Stomach (tissue), 9 donors: ENCODE data around the gene POC1A. TPM values are rescaled to one million over a fixed set of nuclear protein-coding genes. Genes with fewer than 3 reads are reported as not detected.
"Not testable (repeated sequence)": the region's sequence is repeated elsewhere in the genome, so short reads cannot be mapped to it uniquely, and the experiment has no call there.

Experiments used
- DNase-seq, 2 donors: peaks; one replicate each; pipeline versions ENCODE4 v3.0.0 to v3.0.0-alpha.2; 2013 to 2019
- H3K27ac ChIP-seq, 5 donors: fragments of 200-600 bp in 4 of 5; sonication (generic) in 4 of 5; one replicate each; pipeline ENCODE4 v1.5.1; 2013 to 2019; ENCODE audit warnings: mild to moderate bottlenecking in 1 of 5, moderate library complexity in 1 of 5
- H3K27me3 ChIP-seq, 3 donors: fragments of 200-600 bp; sonication (generic); one replicate each; pipeline ENCODE4 v1.5.1; 2017 to 2019; ENCODE audit warnings: mixed run types in 1 of 3
- H3K36me3 ChIP-seq, 4 donors: fragments of 200-600 bp; sonication (generic); 1 replicate in 3 of 4; 2 replicates in 1 of 4; pipeline ENCODE4 v1.5.1; 2016 to 2019
- H3K4me1 ChIP-seq, 4 donors: fragments of 200-600 bp; sonication (generic); one replicate each; pipeline ENCODE4 v1.5.1; 2016 to 2019
- H3K4me3 ChIP-seq, 4 donors: fragments of 200-600 bp; sonication (generic) in 3 of 4; one replicate each; pipeline ENCODE4 v1.5.1; 2016 to 2019; ENCODE audit warnings: mild to moderate bottlenecking in 1 of 4
- H3K9me3 ChIP-seq, 4 donors: fragments of 200-600 bp; sonication (generic); one replicate each; pipeline ENCODE4 v1.5.1; 2016 to 2019
- EP300 ChIP-seq: sonication (generic); formaldehyde crosslinking; IDR thresholded peaks from one replicate; pipeline ENCODE4 v1.6.1; 2017; ENCODE audit warnings: antibody characterized with exemption
- POLR2A ChIP-seq, 4 donors: fragments of 450-650 bp; IDR thresholded peaks; one replicate each; pipeline ENCODE4 v1.6.1; 2016; ENCODE audit warnings: antibody characterized with exemption in 4 of 4, control low read depth in 2 of 4, mild to moderate bottlenecking in 1 of 4, moderate library complexity in 1 of 4
- POLR2AphosphoS5 ChIP-seq, 3 donors: sonication (generic); formaldehyde crosslinking; IDR thresholded peaks; one replicate each; pipeline ENCODE4 v1.6.1; 2016; ENCODE audit warnings: antibody characterized with exemption in 3 of 3
- WGBS, 5 donors: extraction: QIAGEN DNeasy Blood & Tissue Kit in 3 of 5; methylation state at CpG; one replicate each; pipeline versions ENCODE4 v1.1.5 to v1.1.7; 2013 to 2018; 5-methylcytosine and 5-hydroxymethylcytosine counted together
- intact Hi-C: fragments of 100-400 bp; cut with DNase I; formaldehyde crosslinking; loops from one replicate; pipeline ENCODE4 v1.15.1; 2023; ENCODE audit warnings: low total_unique reads
- polyA plus RNA-seq, 3 donors: library from polyadenylated mRNA; stranded (reverse); fragments of 200-250 nt; gene quantifications; one replicate each; pipeline ENCODE4 v1.2.3, GENCODE V29; 2013
- total RNA-seq, 5 donors: library from RNA; depleted of rRNA; stranded (reverse); fragments of >200 nt; gene quantifications; one replicate each; pipeline versions ENCODE4 v1.1.0 to v1.2.3, GENCODE V29; 2014 to 2016
- TF ChIP-seq, protein P1 (sequence below), 7 experiments: fragments of 450-650 bp in 4 of 7; fragments of 200-600 bp in 3 of 7; sonication (generic) in 3 of 7; IDR thresholded peaks; one replicate each; pipeline ENCODE4 v1.5.1; 2016 to 2019; ENCODE audit warnings: antibody characterized with exemption in 7 of 7, control low read depth in 2 of 7, mild to moderate bottlenecking in 1 of 7
- donor health status: healthy with polysubstance abuse.
- donor health status: Bipolar disorder and iron deficiency.
- donor health status: healthy.

POC1A gene
- total and polyA plus RNA-seq, 8 donors = 1.8 to 23.2 (median 3.5) TPM; not detected in 1

DNA sequence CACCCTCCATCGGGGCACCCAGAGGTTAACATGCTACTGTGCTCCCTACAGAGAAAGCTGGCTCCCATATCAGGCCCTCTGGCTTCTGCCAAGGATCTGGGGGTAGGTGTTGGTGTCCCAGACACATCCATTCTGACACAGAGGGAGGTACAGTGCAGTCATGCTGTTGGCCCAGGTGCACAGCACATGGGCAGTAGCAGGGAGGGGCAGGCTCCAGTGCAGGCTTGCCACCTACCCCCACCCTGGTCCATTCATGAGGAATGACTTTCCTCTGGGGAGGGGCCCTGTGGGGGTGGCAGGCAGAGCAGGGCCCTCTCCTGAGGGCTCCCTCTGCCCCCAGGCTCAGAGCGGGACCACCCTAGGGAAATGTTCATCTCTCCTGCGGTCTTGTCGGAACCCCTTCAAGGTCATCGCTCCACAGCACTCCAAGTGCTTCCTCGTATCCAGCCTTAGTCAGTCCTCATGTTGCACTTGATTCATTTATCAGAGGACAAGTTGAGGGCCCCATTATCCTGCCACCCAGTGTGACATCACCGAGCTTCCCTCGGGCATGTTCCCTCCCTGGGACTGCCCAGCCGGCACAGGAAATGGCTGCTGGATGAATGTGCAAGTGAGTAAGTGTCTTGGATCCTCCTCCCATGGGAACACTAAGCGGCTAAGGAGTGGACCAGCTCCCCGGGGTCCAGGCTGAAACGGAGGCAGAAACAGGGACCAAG, 107.9 kb downstream of the POC1A start:
- Histone ChIP-seq H3K9me3 (no peaks in the 10 kb centered on the region), H3K4me1 (peaks cover 37 to 55% (median 44%) of the 10 kb centered on the region in 4 donors), H3K27ac (peak overlapping the region; percentile 51 to 79 (median 77)), H3K36me3 (peaks cover 20 to 33% (median 30%) of the 10 kb centered on the region in 4 donors), H3K27me3 (no peaks in the 10 kb centered on the region), H3K4me3 (no peak overlapping the region)
- WGBS, 5 donors = 67 to 72% (median 72%) methylated on average over 12 of the region's 12 CpGs
- intact Hi-C loops = no loop called here
- no peak for DNase-seq
- TF ChIP-seq EP300 = no peak
- TF ChIP-seq POLR2A (IDR thresholded peaks at IDR 0.05) = no peak
- peak in 1 of 3 donors; percentile 44 for TF ChIP-seq POLR2AphosphoS5 (IDR thresholded peaks at IDR 0.05)
- TF ChIP-seq, protein P1, sequence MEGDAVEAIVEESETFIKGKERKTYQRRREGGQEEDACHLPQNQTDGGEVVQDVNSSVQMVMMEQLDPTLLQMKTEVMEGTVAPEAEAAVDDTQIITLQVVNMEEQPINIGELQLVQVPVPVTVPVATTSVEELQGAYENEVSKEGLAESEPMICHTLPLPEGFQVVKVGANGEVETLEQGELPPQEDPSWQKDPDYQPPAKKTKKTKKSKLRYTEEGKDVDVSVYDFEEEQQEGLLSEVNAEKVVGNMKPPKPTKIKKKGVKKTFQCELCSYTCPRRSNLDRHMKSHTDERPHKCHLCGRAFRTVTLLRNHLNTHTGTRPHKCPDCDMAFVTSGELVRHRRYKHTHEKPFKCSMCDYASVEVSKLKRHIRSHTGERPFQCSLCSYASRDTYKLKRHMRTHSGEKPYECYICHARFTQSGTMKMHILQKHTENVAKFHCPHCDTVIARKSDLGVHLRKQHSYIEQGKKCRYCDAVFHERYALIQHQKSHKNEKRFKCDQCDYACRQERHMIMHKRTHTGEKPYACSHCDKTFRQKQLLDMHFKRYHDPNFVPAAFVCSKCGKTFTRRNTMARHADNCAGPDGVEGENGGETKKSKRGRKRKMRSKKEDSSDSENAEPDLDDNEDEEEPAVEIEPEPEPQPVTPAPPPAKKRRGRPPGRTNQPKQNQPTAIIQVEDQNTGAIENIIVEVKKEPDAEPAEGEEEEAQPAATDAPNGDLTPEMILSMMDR (IDR thresholded peaks at IDR 0.05) = no peak

DNA sequence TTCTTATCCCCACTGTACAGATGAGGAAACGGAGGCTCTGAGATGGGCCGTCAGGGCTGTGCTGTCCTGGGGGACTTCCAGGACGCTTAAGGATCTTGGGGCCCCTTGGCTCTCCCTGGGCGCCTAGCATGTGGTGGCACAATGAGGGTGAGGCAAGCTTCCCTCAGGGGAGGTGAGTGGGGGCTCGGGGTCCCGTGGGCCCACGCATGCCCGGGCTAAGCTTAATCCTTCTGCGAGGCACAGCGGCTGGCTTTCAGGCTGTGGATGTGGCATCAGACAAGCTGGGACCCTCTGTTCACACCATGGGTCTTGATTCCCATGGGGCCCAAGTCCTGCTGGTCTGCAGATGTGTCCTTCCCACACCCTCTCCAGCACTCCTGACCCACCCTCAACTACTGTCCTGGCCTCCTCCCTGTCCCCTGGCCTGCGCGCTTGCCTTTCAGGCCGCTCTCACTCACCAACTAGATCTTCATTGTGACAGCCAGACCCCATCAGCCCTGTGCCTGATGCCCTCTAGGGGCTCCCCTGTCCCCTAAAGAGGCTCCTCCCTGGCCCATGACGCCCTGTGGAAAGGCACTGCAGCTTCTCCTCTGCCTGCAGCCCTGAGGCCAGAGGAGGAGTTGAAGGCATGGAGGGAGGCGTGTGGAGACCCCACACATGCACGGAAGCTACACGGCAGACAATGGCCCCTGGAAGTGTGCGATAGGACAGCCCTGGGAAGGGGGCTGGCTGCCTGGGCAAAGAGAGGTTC, 109.2 kb downstream of the POC1A start:
- TF ChIP-seq EP300 (no peak), POLR2A (IDR thresholded peaks at IDR 0.05) (no peak)
- intact Hi-C loops = no loop called here
- Histone ChIP-seq H3K9me3 (no peaks in the 10 kb centered on the region), H3K27ac (peak overlapping the region in 1 of 5 donors; percentile 22), H3K36me3 (peaks cover 10 to 20% (median 17%) of the 10 kb centered on the region in 4 donors), H3K4me3 (no peak overlapping the region), H3K27me3 (no peaks in the 10 kb centered on the region), H3K4me1 (peaks cover 36 to 58% (median 44%) of the 10 kb centered on the region in 4 donors)
- WGBS, 5 donors = 91 to 97% (median 96%) methylated on average over 14 to 18 of the region's 18 CpGs
- DNase-seq = no peak

DNA sequence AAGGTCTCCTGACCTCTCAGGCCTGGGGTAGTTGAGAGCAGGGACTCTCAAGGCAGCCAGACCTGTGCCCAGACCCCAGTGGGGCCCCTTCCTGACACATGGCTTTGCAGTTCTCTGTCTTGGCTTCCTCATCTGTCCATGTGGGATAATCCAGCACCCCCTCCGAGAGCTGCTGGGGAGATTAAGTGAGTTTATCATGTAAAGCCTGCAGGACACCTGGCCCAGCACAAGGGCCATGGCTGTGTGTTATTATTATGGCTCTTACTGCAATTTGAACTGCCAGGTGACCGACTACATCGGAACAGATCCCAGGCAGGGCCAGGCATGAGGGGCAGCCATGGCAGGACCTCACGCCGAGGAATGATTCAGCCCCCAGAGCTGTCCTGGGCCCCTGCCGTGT, 110.5 kb downstream of the POC1A start:
- H3K27me3 ChIP-seq = no peaks in the 10 kb centered on the region
- intact Hi-C loops = no loop called here
- H3K9me3 ChIP-seq = no peaks in the 10 kb centered on the region
- H3K27ac ChIP-seq = peak overlapping the region in 2 of 5 donors; percentile 2 to 59
- 38 to 65% (median 53%) methylated on average over 6 of the region's 6 CpGs for WGBS, 5 donors
- H3K36me3 ChIP-seq = peaks cover 0 to 8% (median 4%) of the 10 kb centered on the region in 4 donors
- no peak overlapping the region for H3K4me3 ChIP-seq
- peaks cover 34 to 55% (median 43%) of the 10 kb centered on the region in 4 donors for H3K4me1 ChIP-seq
- TF ChIP-seq POLR2A (IDR thresholded peaks at IDR 0.05) (no peak), EP300 (no peak), POLR2AphosphoS5 (IDR thresholded peaks at IDR 0.05) (no peak)
- TF ChIP-seq, protein P1 (IDR thresholded peaks at IDR 0.05) = no peak
- no peak for DNase-seq

DNA sequence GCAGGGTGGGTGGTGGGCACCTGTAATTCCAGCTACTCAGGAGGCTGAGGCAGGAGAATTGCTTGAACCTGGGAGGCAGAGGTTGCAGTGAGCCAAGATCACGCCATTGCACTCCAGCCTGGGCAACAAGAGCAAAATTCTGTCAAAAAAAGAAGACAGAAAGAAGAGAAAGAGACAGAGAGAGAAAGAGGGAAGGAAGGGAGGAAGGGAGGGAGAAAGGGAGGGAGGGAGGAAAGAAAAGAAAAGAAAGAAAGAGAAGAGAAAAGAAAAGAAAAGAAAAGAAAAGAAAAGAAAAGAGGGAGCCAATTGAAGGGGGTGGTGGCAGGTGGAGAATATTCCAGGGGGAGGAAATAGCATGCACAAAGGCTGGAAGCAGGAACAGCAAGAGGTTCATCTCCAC, 111.2 kb downstream of the POC1A start:
- H3K9me3 ChIP-seq, H3K27ac ChIP-seq, intact Hi-C loops, H3K27me3 ChIP-seq, H3K4me3 ChIP-seq, DNase-seq, H3K36me3 ChIP-seq: not testable (repeated sequence)
- peaks cover 33 to 49% (median 38%) of the 10 kb centered on the region in 4 donors for H3K4me1 ChIP-seq
- WGBS, 5 donors = 82 to 97% (median 95%) methylated on average over 1 of the region's 1 CpG

DNA sequence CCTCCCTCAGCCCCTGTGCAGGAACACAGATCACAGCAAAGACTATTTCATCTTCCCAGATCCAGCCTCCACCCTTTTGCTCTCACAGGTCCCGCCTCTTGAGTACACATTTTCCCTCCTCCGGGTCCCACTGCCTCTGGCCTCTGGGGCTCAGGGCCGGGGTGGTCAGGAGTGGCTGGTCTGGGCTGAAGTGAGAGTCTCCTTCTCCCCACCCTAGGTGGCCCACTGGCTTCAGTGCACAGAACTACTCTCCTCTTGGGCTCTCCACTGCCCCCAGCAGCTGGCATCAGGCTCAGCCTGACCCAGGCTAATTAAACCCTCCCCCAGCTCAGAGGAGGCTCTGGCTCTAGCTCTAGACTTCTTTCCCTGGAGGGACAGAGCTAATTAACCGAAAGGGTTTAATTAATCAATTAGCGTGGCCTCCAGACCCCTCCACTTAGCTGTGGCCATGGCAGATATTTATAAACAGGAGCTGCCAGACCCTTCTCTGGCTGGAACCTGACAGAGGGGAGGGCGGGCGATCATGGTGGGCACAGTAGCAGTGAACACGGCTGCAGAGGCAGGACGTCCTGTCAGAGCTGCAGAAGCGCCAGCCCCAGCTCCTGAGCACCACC, 113.0 kb downstream of the POC1A start:
- 70 to 78% (median 70%) methylated on average over 10 of the region's 10 CpGs for WGBS, 5 donors
- no peak overlapping the region for H3K4me3 ChIP-seq
- H3K4me1 ChIP-seq = peaks cover 15 to 31% (median 20%) of the 10 kb centered on the region in 4 donors
- H3K27ac ChIP-seq = peak overlapping the region in 2 of 5 donors; percentile 62 to 65
- TF ChIP-seq POLR2A (IDR thresholded peaks at IDR 0.05) (no peak), EP300 (no peak), POLR2AphosphoS5 (IDR thresholded peaks at IDR 0.05) (no peak)
- TF ChIP-seq, protein P1 (IDR thresholded peaks at IDR 0.05) = no peak
- H3K36me3 ChIP-seq = no peaks in the 10 kb centered on the region
- peak in 1 of 2 donors; percentile 56 for DNase-seq
- H3K9me3 ChIP-seq = no peaks in the 10 kb centered on the region
- no peaks in the 10 kb centered on the region for H3K27me3 ChIP-seq
- intact Hi-C loops = no loop called here
